HCT116 (cell line): ENCODE measurements around the gene GTF2H4. TPM values are rescaled to one million over a fixed set of nuclear protein-coding genes. Genes with fewer than 3 reads are reported as not detected.

ENCODE experiments used
- ATAC-seq: fragments of 200-7000 bp; cut with Tn5 transposase; 2 replicates; pipeline ENCODE4 v1.9.1; 2020; ENCODE audit warnings: mild to moderate bottlenecking, moderate library complexity
- BruUV-seq: library from RNA; stranded (reverse); fragments of 400-500 nt; replicated peaks from 2 replicates; lab custom pipeline; 2021; lab: Mats Ljungman, UMichigan
- CTCF ChIA-PET: fragments of 300-600 bp; sonication (Branson Sonifier 250); formaldehyde crosslinking; loops from one replicate; lab custom pipeline; 2021; ENCODE audit warnings: antibody characterized with exemption; lab: Charles Lee
- POLR2A ChIA-PET: fragments of 300-600, 350-600 bp; sonication (Branson Sonifier 250); formaldehyde crosslinking; loops from one replicate; lab custom pipeline; 2021; ENCODE audit warnings: antibody characterized with exemption; lab: Charles Lee
- RAD21 ChIA-PET, 2 experiments: fragments of 300-600 bp; sonication (Branson Sonifier 250); formaldehyde crosslinking; loops; one replicate each; lab custom pipeline; 2023; ENCODE audit warnings: low total read pairs in 2 of 2; ENCODE audit not compliant: uncharacterized antibody in 2 of 2, unreplicated experiment in 2 of 2, low non-redundant PET in 1 of 2; lab: Charles Lee
- DNase-seq: peaks from one replicate; pipeline ENCODE4 v3.0.0-alpha.2; 2010; ENCODE audit warnings: low read depth, low spot score
- H2AFZ ChIP-seq: fragments of 200-600 bp; shearing (Covaris generic), sonication (generic); 2 replicates; pipeline ENCODE4 v1.6.1; 2017; ENCODE audit warnings: low read depth, mixed run types, mixed read lengths, antibody characterized with exemption, low read length; ENCODE audit not compliant: poor library complexity, severe bottlenecking
- H3K27ac ChIP-seq: 2 replicates; pipeline ENCODE4 v1.5.1; 2012; ENCODE audit warnings: low read depth, low read length
- H3K27me3 ChIP-seq: fragments of 200-600 bp; sonication (generic); 2 replicates; pipeline ENCODE4 v1.6.1; 2016; ENCODE audit warnings: mixed run types, low read length, mixed read lengths; ENCODE audit not compliant: insufficient read depth
- H3K36me3 ChIP-seq, 2 experiments: fragments of 200-500 bp in 1 of 2; fragments of 200-600 bp in 1 of 2; sonication (Bioruptor generic) in 1 of 2; sonication (generic) in 1 of 2; 2 replicates each; pipeline versions ENCODE4 v1.5.1 to v1.6.1; 2014 to 2016; ENCODE audit warnings: low read length in 2 of 2, inconsistent platforms in 1 of 2, mixed read lengths in 1 of 2, mixed run types in 1 of 2; ENCODE audit not compliant: insufficient read depth in 2 of 2, control insufficient read depth in 1 of 2
- H3K4me1 ChIP-seq, 2 experiments: fragments of 200-600 bp in 1 of 2; sonication (generic) in 1 of 2; 2 replicates each; pipeline versions ENCODE4 v1.5.1 to v1.6.1; 2012 to 2017; ENCODE audit warnings: low read length in 2 of 2, inconsistent platforms in 1 of 2, mild to moderate bottlenecking in 1 of 2, mixed read lengths in 1 of 2, mixed run types in 1 of 2, moderate library complexity in 1 of 2; ENCODE audit not compliant: insufficient read depth in 2 of 2, control insufficient read depth in 1 of 2
- H3K4me2 ChIP-seq: fragments of 200-600 bp; sonication (generic); 2 replicates; pipeline ENCODE4 v1.6.1; 2017; ENCODE audit warnings: mixed run types, low read length, mixed read lengths
- H3K4me3 ChIP-seq, 2 experiments: fragments of 200-600 bp in 1 of 2; sonication (generic) in 1 of 2; replicated peaks in 1 of 2; 2 replicates each; pipeline ENCODE4 v1.5.1; 2011 to 2016; ENCODE audit warnings: low read length in 2 of 2, control low read depth in 1 of 2, low read depth in 1 of 2, mild to moderate bottlenecking in 1 of 2, mixed read lengths in 1 of 2, mixed run types in 1 of 2
- H3K79me2 ChIP-seq: fragments of 200-600 bp; sonication (generic); 2 replicates; pipeline ENCODE4 v1.6.1; 2017; ENCODE audit warnings: mild to moderate bottlenecking, mixed run types, low read length, moderate library complexity, mixed read lengths; ENCODE audit not compliant: insufficient read depth
- H3K9ac ChIP-seq: fragments of 200-600 bp; sonication (generic); 2 replicates; pipeline ENCODE4 v1.6.1; 2016; ENCODE audit warnings: low read length, mixed read lengths
- H3K9me2 ChIP-seq: fragments of 200-600 bp; sonication (generic), shearing (Covaris generic); 2 replicates; pipeline ENCODE4 v1.6.1; 2017; ENCODE audit warnings: mixed run types, mild to moderate bottlenecking, moderate library complexity; ENCODE audit not compliant: insufficient read depth
- H3K9me3 ChIP-seq, 2 experiments: fragments of 200-500 bp in 1 of 2; fragments of 200-600 bp in 1 of 2; sonication (Bioruptor generic) in 1 of 2; sonication (generic) in 1 of 2; 2 replicates each; pipeline ENCODE4 v1.6.1; 2014 to 2017; ENCODE audit warnings: low read length in 2 of 2, mixed read lengths in 2 of 2, inconsistent platforms in 1 of 2, low read depth in 1 of 2, mild to moderate bottlenecking in 1 of 2, mixed run types in 1 of 2, moderate library complexity in 1 of 2; ENCODE audit not compliant: control insufficient read depth in 1 of 2, insufficient read depth in 1 of 2
- H4K20me1 ChIP-seq: fragments of 200-600 bp; sonication (generic), shearing (Covaris generic); 2 replicates; pipeline ENCODE4 v1.6.1; 2017; ENCODE audit warnings: mixed run types, mild to moderate bottlenecking, moderate library complexity; ENCODE audit not compliant: insufficient read depth
- ATF3 ChIP-seq: IDR thresholded peaks from 2 replicates; pipeline ENCODE4 v1.6.1; 2012
- CBX3 ChIP-seq: IDR thresholded peaks from 2 replicates; pipeline ENCODE4 v1.6.1; 2012; ENCODE audit warnings: low read depth
- CEBPB ChIP-seq: IDR thresholded peaks from 2 replicates; pipeline ENCODE4 v1.6.1; 2012; ENCODE audit warnings: low read depth
- CTCF ChIP-seq, 3 experiments: fragments of 200-600 bp in 1 of 3; sonication (generic) in 1 of 3; IDR thresholded peaks in 2 of 3; conservative IDR thresholded peaks in 1 of 3; 2 replicates each; pipeline ENCODE4 v1.5.1; 2012 to 2017; ENCODE audit warnings: low read depth in 2 of 3, low read length in 2 of 3, antibody characterized with exemption in 1 of 3, borderline replicate concordance in 1 of 3, control low read depth in 1 of 3, mild to moderate bottlenecking in 1 of 3, mixed read lengths in 1 of 3, mixed run types in 1 of 3, moderate library complexity in 1 of 3; ENCODE audit not compliant: insufficient read depth in 1 of 3
- ELF1 ChIP-seq: IDR thresholded peaks from 2 replicates; pipeline ENCODE4 v1.6.1; 2012; ENCODE audit warnings: low read depth, borderline replicate concordance
- EZH2 ChIP-seq: fragments of 200-600 bp; sonication (generic); IDR thresholded peaks from 2 replicates; pipeline ENCODE4 v1.6.1; 2017; ENCODE audit warnings: antibody characterized with exemption, mixed run types
- EZH2phosphoT487 ChIP-seq: fragments of 200-600 bp; IDR thresholded peaks from 2 replicates; pipeline ENCODE4 v1.6.1; 2018; ENCODE audit warnings: antibody characterized with exemption, borderline replicate concordance
- FOSL1 ChIP-seq: IDR thresholded peaks from 2 replicates; pipeline ENCODE4 v1.6.1; 2012; ENCODE audit warnings: low read depth
- JUND ChIP-seq: IDR thresholded peaks from 2 replicates; pipeline ENCODE4 v1.6.1; 2012
- MAX ChIP-seq: IDR thresholded peaks from 2 replicates; pipeline ENCODE4 v1.6.1; 2012
- POLR2A ChIP-seq: IDR thresholded peaks from 2 replicates; pipeline ENCODE4 v1.7.0; 2011; ENCODE audit warnings: borderline replicate concordance; ENCODE audit not compliant: insufficient read depth, insufficient read length; ENCODE audit errors: extremely low read depth
- POLR2AphosphoS5 ChIP-seq: IDR thresholded peaks from 2 replicates; pipeline ENCODE4 v1.6.1; 2011; ENCODE audit warnings: mild to moderate bottlenecking, low read depth, low read length, moderate library complexity
- SIN3A ChIP-seq: IDR thresholded peaks from 2 replicates; pipeline ENCODE4 v1.6.1; 2012; ENCODE audit warnings: low read depth
- SP1 ChIP-seq: IDR thresholded peaks from 2 replicates; pipeline ENCODE4 v1.6.1; 2012; ENCODE audit warnings: low read depth
- SRF ChIP-seq: IDR thresholded peaks from 2 replicates; pipeline ENCODE4 v1.6.1; 2012; ENCODE audit warnings: low read depth
- TCF7L2 ChIP-seq: IDR thresholded peaks from 2 replicates; pipeline ENCODE4 v1.7.0; 2011; ENCODE audit warnings: borderline replicate concordance, inconsistent platforms; ENCODE audit not compliant: insufficient read depth, insufficient read length; ENCODE audit errors: extremely low read depth
- YY1 ChIP-seq: IDR thresholded peaks from 2 replicates; pipeline ENCODE4 v1.6.1; 2011; ENCODE audit warnings: low read length, low read depth, moderate library complexity, mild to moderate bottlenecking; ENCODE audit not compliant: insufficient replicate concordance; ENCODE audit errors: extremely low read depth
- ZBTB33 ChIP-seq: IDR thresholded peaks from 2 replicates; pipeline ENCODE4 v1.6.1; 2011; ENCODE audit warnings: mild to moderate bottlenecking, low read length, moderate library complexity; ENCODE audit not compliant: insufficient replicate concordance; ENCODE audit errors: extremely low read depth
- ZFX ChIP-seq: fragments of 450-650 bp; IDR thresholded peaks from 2 replicates; pipeline ENCODE4 v1.6.1; 2017
- intact Hi-C: fragments of 100-400 bp; cut with micrococcal nuclease; formaldehyde crosslinking; loops from 2 replicates; pipeline ENCODE4 v1.10.0; 2022
- total RNA-seq: library from RNA; stranded (reverse); gene quantifications from one replicate; pipeline ENCODE4 v1.2.1, GENCODE V29; 2021; ENCODE audit not compliant: unreplicated experiment

Gene GTF2H4
- total RNA-seq, 1 experiment from 2014 or later = 59.7 TPM

GRCh38 chr6:30875244-30876038 lies 32.6 kb upstream of the GTF2H4 start:
- ATAC-seq (no peak), DNase-seq (no peak)
- no peaks in the 10 kb centered on the region for H3K9me2 ChIP-seq
- ChIA-PET RAD21 (no interaction called here), POLR2A (interaction anchor here (0.7 to 1.5 kb wide), 5 partner anchors 9 to 132 kb away, joined by 3 to 4 read pairs (median 3); partner anchors contain the start of gene DDR1), CTCF (interaction anchor here (5.3 kb wide), 1 partner anchor 47 kb away, joined by 34 read pairs; no protein-coding TSS in a partner anchor)
- peak overlapping the region; percentile 20; the same call in 1 of the 2 replicates for H3K27ac ChIP-seq
- H3K4me3 ChIP-seq = no peak overlapping the region
- no peaks in the 10 kb centered on the region for H3K27me3 ChIP-seq
- H3K4me1 ChIP-seq = peaks cover 20 to 40% of the 10 kb centered on the region in 2 experiments; a peak in 3 of 4 replicates
- peaks cover 4 to 7% of the 10 kb centered on the region in 2 experiments; a peak in 2 of 4 replicates for H3K9me3 ChIP-seq
- BruUV-seq = no TSS peak
- H3K9ac ChIP-seq = no peak overlapping the region
- peak overlapping the region; percentile 31 for H3K4me2 ChIP-seq
- H3K79me2 ChIP-seq = no peaks in the 10 kb centered on the region
- H3K36me3 ChIP-seq = no peaks in the 10 kb centered on the region
- no peak overlapping the region for H2AFZ ChIP-seq
- no peaks in the 10 kb centered on the region for H4K20me1 ChIP-seq
- intact Hi-C loops = no loop called here
- no peak for TF ChIP-seq POLR2AphosphoS5
- no peak for TF ChIP-seq POLR2A
- no peak for TF ChIP-seq SIN3A
- no peak for TF ChIP-seq SP1
- TF ChIP-seq EZH2 = no peak
- no peak for TF ChIP-seq TCF7L2
- no peak for TF ChIP-seq SRF
- no peak for TF ChIP-seq CEBPB
- TF ChIP-seq EZH2phosphoT487 = no peak
- no peak for TF ChIP-seq ZFX
- TF ChIP-seq FOSL1 = no peak
- no peak for TF ChIP-seq CBX3
- no peak for TF ChIP-seq ZBTB33
- TF ChIP-seq CTCF (IDR thresholded peaks at IDR 0.05 in 2 of 3, conservative IDR thresholded peaks at IDR 0.05 in 1 of 3; ENCODE audit: borderline replicate concordance in 1 of 3, insufficient read depth in 1 of 3, low read depth in 2 of 3, low read length in 2 of 3) = no peak
- no peak for TF ChIP-seq ELF1
- TF ChIP-seq MAX = no peak
- TF ChIP-seq YY1 = no peak
- TF ChIP-seq ATF3 = no peak
- TF ChIP-seq JUND = no peak
